HepG2 (cell line): ENCODE measurements around the gene CCNYL1. TPM values are rescaled to one million over a fixed set of nuclear protein-coding genes. Genes with fewer than 3 reads are reported as not detected.

Experiments used
- ATF7-NPFF ChIP-seq: sonication (generic); formaldehyde crosslinking; IDR thresholded peaks from 2 replicates; pipeline ENCODE4 v1.8.1; 2023; ENCODE audit warnings: mild to moderate bottlenecking, low read depth, missing genetic modification reagents, moderate library complexity
- CTCF ChIP-seq: sonication (generic); formaldehyde crosslinking; IDR thresholded peaks from 2 replicates; pipeline ENCODE4 v1.5.0; 2020; ENCODE audit warnings: mild to moderate bottlenecking, missing genetic modification reagents, moderate library complexity
- FOSL2 ChIP-seq: sonication (generic); formaldehyde crosslinking; IDR thresholded peaks from 2 replicates; pipeline ENCODE4 v1.4.0; 2020; ENCODE audit warnings: missing genetic modification reagents
- GATA4 ChIP-seq: sonication (generic); IDR thresholded peaks from 2 replicates; pipeline ENCODE4 v1.6.1; 2016; ENCODE audit warnings: antibody characterized with exemption, low read depth, borderline replicate concordance
- GATAD2A ChIP-seq: IDR thresholded peaks from 2 replicates; pipeline ENCODE4 v1.6.1; 2016
- HMGA1 ChIP-seq: sonication (generic); formaldehyde crosslinking; conservative IDR thresholded peaks from 2 replicates; pipeline ENCODE4 v1.4.0; 2020; ENCODE audit warnings: missing genetic modification reagents
- HOXA7 ChIP-seq: sonication (generic); formaldehyde crosslinking; IDR thresholded peaks from 2 replicates; pipeline ENCODE4 v1.8.1; 2022; ENCODE audit warnings: mild to moderate bottlenecking, missing genetic modification reagents, moderate library complexity
- NR2F1 ChIP-seq, 2 experiments: fragments of 450-650 bp in 1 of 2; formaldehyde crosslinking in 1 of 2; IDR thresholded peaks; 2 replicates each; pipeline versions ENCODE4 v1.5.0 to v1.6.1; 2016 to 2020; ENCODE audit warnings: mild to moderate bottlenecking in 1 of 2, missing compliant biosample characterization in 1 of 2, missing genetic modification reagents in 1 of 2, moderate library complexity in 1 of 2
- PRMT3 ChIP-seq: sonication (generic); formaldehyde crosslinking; IDR thresholded peaks from 2 replicates; pipeline ENCODE4 v1.8.1; 2022; ENCODE audit warnings: low read depth, mild to moderate bottlenecking, moderate library complexity, missing genetic modification reagents, borderline replicate concordance
- SAP130 ChIP-seq: IDR thresholded peaks from 2 replicates; pipeline ENCODE4 v1.6.1; 2016; ENCODE audit warnings: low read depth
- SMAD9 ChIP-seq: sonication (generic); formaldehyde crosslinking; IDR thresholded peaks from 2 replicates; pipeline ENCODE4 v1.5.1; 2020; ENCODE audit warnings: mild to moderate bottlenecking, missing genetic modification reagents
- SOX13 ChIP-seq, 3 experiments: fragments of 450-650 bp in 1 of 3; sonication (generic) in 1 of 3; formaldehyde crosslinking in 1 of 3; IDR thresholded peaks in 2 of 3; conservative IDR thresholded peaks in 1 of 3; 2 replicates each; pipeline versions ENCODE4 v1.5.0 to v1.6.1; 2016 to 2020; ENCODE audit warnings: antibody characterized with exemption in 1 of 3, mild to moderate bottlenecking in 1 of 3, missing compliant biosample characterization in 1 of 3, missing genetic modification reagents in 1 of 3, moderate library complexity in 1 of 3
- STAG1 ChIP-seq: sonication (generic); formaldehyde crosslinking; IDR thresholded peaks from 2 replicates; pipeline ENCODE4 v1.4.0; 2020; ENCODE audit warnings: missing genetic modification reagents
- XRCC5 ChIP-seq: fragments of 200-400 bp; formaldehyde crosslinking; optimal IDR thresholded peaks from 2 replicates; pipeline ENCODE3; 2017; ENCODE audit warnings: mild to moderate bottlenecking, low read length
- ZNF264 ChIP-seq: sonication (generic); formaldehyde crosslinking; IDR thresholded peaks from 2 replicates; pipeline ENCODE4 v1.4.0; 2020; ENCODE audit warnings: missing genetic modification reagents
- ZNF274 ChIP-seq: sonication (generic); formaldehyde crosslinking; IDR thresholded peaks from 2 replicates; pipeline ENCODE4 v1.5.1; 2020; ENCODE audit warnings: mild to moderate bottlenecking, missing genetic modification reagents
- ZNF407 ChIP-seq: sonication (generic); formaldehyde crosslinking; IDR thresholded peaks from one replicate; pipeline ENCODE4 v1.5.1; 2020; ENCODE audit warnings: mild to moderate bottlenecking, missing genetic modification reagents; ENCODE audit errors: not compliant biosample characterization
- ZNF737 ChIP-seq: sonication (generic); formaldehyde crosslinking; IDR thresholded peaks from 2 replicates; pipeline ENCODE4 v1.5.0; 2020; ENCODE audit warnings: missing genetic modification reagents, mild to moderate bottlenecking, borderline replicate concordance
- ZNF75D ChIP-seq: sonication (generic); formaldehyde crosslinking; IDR thresholded peaks from 2 replicates; pipeline ENCODE4 v1.8.1; 2023; ENCODE audit warnings: missing genetic modification reagents, mild to moderate bottlenecking, borderline replicate concordance
- polyA plus RNA-seq, 8 experiments: library from polyadenylated mRNA; depleted of rRNA in 3 of 8; stranded (reverse) in 7 of 8; unstranded in 1 of 8; fragments of >200 nt; fragmentation: Illumina TruSeq in 4 of 8; extraction: Trizol in 4 of 8; gene quantifications; 2 replicates each; pipeline versions ENCODE4 v1.2.1 to v1.2.3, GENCODE V29; 2011 to 2016; ENCODE audit warnings: low read depth in 4 of 8, missing spikeins in 1 of 8, mixed read lengths in 1 of 8; ENCODE audit not compliant: insufficient read depth in 1 of 8
- total RNA-seq, 5 experiments: library from RNA; depleted of rRNA; stranded (reverse); fragments of >200 nt; fragmentation: Illumina TruSeq; extraction: Trizol; gene quantifications; 2 replicates each; pipeline ENCODE4 v1.2.3, GENCODE V29; 2016; ENCODE audit warnings: low read depth in 1 of 5

The CCNYL1 gene
- total and polyA plus RNA-seq, 2 of the 13 experiments (the other 11 are each of a cell fraction or from before 2014, with no cell fraction given): 12.5 to 16.2 TPM

GRCh38 chr2:207692206-207693065 lies 19.0 kb upstream of the CCNYL1 start (continued):
- peak; percentile 75 for TF ChIP-seq CTCF
- TF ChIP-seq ATF7-NPFF (CRISPR knock-in tag): no peak
- no peak for TF ChIP-seq ZNF75D (CRISPR knock-in tag)
- no peak for TF ChIP-seq PRMT3
- TF ChIP-seq XRCC5: peak; percentile 76
- no peak for TF ChIP-seq ZNF264 (CRISPR knock-in tag)
- 0 out of 2 replicates have a peak, but pooled peaks have one; percentile 18 for TF ChIP-seq SAP130 (CRISPR knock-in tag)
- no peak for TF ChIP-seq SMAD9
- TF ChIP-seq NR2F1 (CRISPR knock-in tag; IDR thresholded peaks at IDR 0.05): 0 out of 4 replicates have a peak, but pooled peaks of 1 of the 2 experiments have one; percentile 31
- TF ChIP-seq GATAD2A (CRISPR knock-in tag): peak; percentile 49; the same call in 1 of the 2 replicates
- TF ChIP-seq GATA4: no peak
- no peak for TF ChIP-seq ZNF737 (CRISPR knock-in tag)
- TF ChIP-seq ZNF407 (CRISPR knock-in tag): no peak
- peak; percentile 40; the same call in 1 of the 2 replicates for TF ChIP-seq FOSL2
- TF ChIP-seq SOX13 (IDR thresholded peaks at IDR 0.05): no peak
- TF ChIP-seq SOX13 (CRISPR knock-in tag; conservative IDR thresholded peaks at IDR 0.05 in 1 of 2, IDR thresholded peaks at IDR 0.05 in 1 of 2): peak in 1 of 2 experiments; percentile 33; a peak in 1 of 4 replicates
- no peak for TF ChIP-seq HMGA1 (CRISPR knock-in tag)
- TF ChIP-seq STAG1: peak; percentile 73
- TF ChIP-seq ZNF274 (CRISPR knock-in tag): no peak
- TF ChIP-seq HOXA7 (CRISPR knock-in tag): no peak
